ENCODE data around the gene PCDHB13. TPM values are rescaled to one million over a fixed set of nuclear protein-coding genes. Genes with fewer than 3 reads are reported as not detected.

The PCDHB13 gene
- total and polyA plus RNA-seq, 2 of the 4 experiments (the other 2 are of a cell fraction) = 0.18 to 0.26 TPM

GRCh38 chr5:141236516-141237313 lies 23.0 kb downstream of the PCDHB13 start:
- POLR2A ChIA-PET (ENCODE audit: unreplicated experiment) = no interaction called here

More at GRCh38 chr5:141236516-141237313, 23.0 kb downstream of the PCDHB13 start:
- 28% methylated on average over 5 of the region's 32 CpGs; no CpG with 5 or more reads in 1 of the 2 experiments for WGBS, 2 experiments (ENCODE audit: extremely low coverage in 2 of 2, insufficient read length in 1 of 2)
- Histone ChIP-seq H3K4me3 (ENCODE audit: insufficient read depth, low read depth, low read length) (no peak overlapping the region), H3K9me1 (ENCODE audit: insufficient read depth, low read length) (no peaks in the 10 kb centered on the region), H2BK120ac (ENCODE audit: low read depth, low read length) (no peak overlapping the region), H2AFZ (replicated peaks; ENCODE audit: low read length, poor library complexity) (no peak overlapping the region), H3K4me1 (ENCODE audit: control insufficient read depth, insufficient read depth, low read length) (no peaks in the 10 kb centered on the region), H3K9ac (ENCODE audit: low read depth, low read length) (no peak overlapping the region), H3K23ac (ENCODE audit: low read depth, low read length) (no peak overlapping the region), H2AK5ac (ENCODE audit: low read depth, low read length) (no peak overlapping the region), H3K56ac (ENCODE audit: extremely low read depth, insufficient read depth, low read length) (no peak overlapping the region), H2AK9ac (replicated peaks; ENCODE audit: low read depth, low read length, poor library complexity) (no peak overlapping the region), H3K18ac (ENCODE audit: low read depth, low read length) (no peak overlapping the region), H2BK15ac (ENCODE audit: low read depth, low read length) (no peak overlapping the region), H4K20me1 (ENCODE audit: insufficient read depth, low read length) (no peaks in the 10 kb centered on the region), H4K5ac (ENCODE audit: low read depth, low read length) (no peak overlapping the region), H3K27me3 (ENCODE audit: control insufficient read depth, insufficient read depth, low read length) (no peaks in the 10 kb centered on the region), H3K14ac (replicated peaks; ENCODE audit: low read depth, low read length) (no peak overlapping the region), H3K4me2 (ENCODE audit: low read depth, low read length) (no peak overlapping the region), H3K79me1 (ENCODE audit: low read depth in 1 of 2, low read length in 2 of 2) (no peaks in the 10 kb centered on the region), H3K36me3 (ENCODE audit: control insufficient read depth, insufficient read depth, low read length) (no peaks in the 10 kb centered on the region), H3K27ac (ENCODE audit: insufficient read depth, low read length) (no peak overlapping the region), H3K9me3 (ENCODE audit: control insufficient read depth, insufficient read depth, low read length) (peaks cover 45% of the 10 kb centered on the region), H3K4ac (ENCODE audit: low read depth, low read length) (no peak overlapping the region), H4K8ac (ENCODE audit: low read depth in 2 of 2, low read length in 2 of 2) (no peak overlapping the region), H2BK5ac (ENCODE audit: low read depth, low read length, poor library complexity, severe bottlenecking) (no peak overlapping the region), H2BK20ac (ENCODE audit: low read depth, low read length) (no peak overlapping the region), H4K91ac (ENCODE audit: insufficient read depth, low read depth, low read length) (no peak overlapping the region)
- ATAC-seq (ENCODE audit: low read depth) = no peak
- in situ Hi-C loops (cut with MboI; ENCODE audit: low sequenced_read_pairs) = loop anchor here (10.0 kb wide), 1 partner anchor 328 kb away; no protein-coding TSS in a partner anchor
- no TSS peak for BruUV-seq (replicated peaks)
- CTCF ChIA-PET = no interaction called here
- TF ChIP-seq NFE2L2 (IDR thresholded peaks at IDR 0.05; ENCODE audit: low read depth, low read length) = peak; percentile 80
- no peak for TF ChIP-seq MXI1 (IDR thresholded peaks at IDR 0.05; ENCODE audit: borderline replicate concordance, low read depth, low read length)
- no peak for DNase-seq
- intact Hi-C loops (cut with micrococcal nuclease) = no loop called here
- dilution Hi-C loops (cut with HindIII; ENCODE audit: low sequenced_read_pairs, unreplicated experiment) = no loop called here
